BE2C (cell line): ENCODE measurements around the gene PDGFD.

Experiments
- DNase-seq: peaks from one replicate; pipeline ENCODE4 v3.0.0-alpha.2; 2020
- H3K27me3 ChIP-seq: fragments of 250-450 bp; sonication (Bioruptor Pico); 2 replicates; pipeline ENCODE4 v1.5.1; 2020; ENCODE audit warnings: mild to moderate bottlenecking
- H3K36me3 ChIP-seq: fragments of 250-450 bp; sonication (Bioruptor Pico); 2 replicates; pipeline ENCODE4 v1.5.1; 2020; ENCODE audit warnings: mild to moderate bottlenecking
- H3K4me1 ChIP-seq: fragments of 250-450 bp; sonication (Bioruptor Pico); 2 replicates; pipeline ENCODE4 v1.5.1; 2020
- H3K4me3 ChIP-seq: 2 replicates; pipeline ENCODE4 v1.5.1; 2011; ENCODE audit warnings: low read depth, low read length
- H3K9me3 ChIP-seq: fragments of 250-450 bp; sonication (Bioruptor Pico); 2 replicates; pipeline ENCODE4 v1.5.1; 2020
- TF ChIP-seq, protein P1 (sequence below): IDR thresholded peaks from 2 replicates; pipeline ENCODE4 v1.5.1; 2012; ENCODE audit warnings: mild to moderate bottlenecking, low read depth, low read length

The PDGFD gene

DNA sequence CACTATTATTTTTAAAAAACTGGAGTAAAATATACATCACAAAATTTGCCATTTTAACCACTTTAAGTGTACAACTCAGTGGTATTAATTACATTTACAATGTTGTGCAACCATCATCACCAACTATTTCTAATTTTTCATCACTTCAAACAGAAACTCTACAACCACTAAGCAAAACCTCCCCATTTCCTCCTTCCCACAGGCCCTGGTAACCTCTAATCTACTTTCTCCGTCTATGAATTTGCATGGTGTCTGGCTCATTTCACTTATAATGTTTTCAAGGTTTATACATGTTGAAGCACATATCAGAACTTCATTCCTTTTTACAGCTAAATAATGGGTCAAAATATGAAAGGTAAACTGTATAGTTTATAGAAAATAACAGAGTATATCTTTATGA lies 103.1 kb downstream of the PDGFD start:
- Histone ChIP-seq H3K36me3 (no peaks in the 10 kb centered on the region), H3K4me3 (no peak overlapping the region), H3K9me3 (no peaks in the 10 kb centered on the region), H3K27me3 (no peaks in the 10 kb centered on the region), H3K4me1 (peaks cover 13% of the 10 kb centered on the region)
- TF ChIP-seq, protein P1, sequence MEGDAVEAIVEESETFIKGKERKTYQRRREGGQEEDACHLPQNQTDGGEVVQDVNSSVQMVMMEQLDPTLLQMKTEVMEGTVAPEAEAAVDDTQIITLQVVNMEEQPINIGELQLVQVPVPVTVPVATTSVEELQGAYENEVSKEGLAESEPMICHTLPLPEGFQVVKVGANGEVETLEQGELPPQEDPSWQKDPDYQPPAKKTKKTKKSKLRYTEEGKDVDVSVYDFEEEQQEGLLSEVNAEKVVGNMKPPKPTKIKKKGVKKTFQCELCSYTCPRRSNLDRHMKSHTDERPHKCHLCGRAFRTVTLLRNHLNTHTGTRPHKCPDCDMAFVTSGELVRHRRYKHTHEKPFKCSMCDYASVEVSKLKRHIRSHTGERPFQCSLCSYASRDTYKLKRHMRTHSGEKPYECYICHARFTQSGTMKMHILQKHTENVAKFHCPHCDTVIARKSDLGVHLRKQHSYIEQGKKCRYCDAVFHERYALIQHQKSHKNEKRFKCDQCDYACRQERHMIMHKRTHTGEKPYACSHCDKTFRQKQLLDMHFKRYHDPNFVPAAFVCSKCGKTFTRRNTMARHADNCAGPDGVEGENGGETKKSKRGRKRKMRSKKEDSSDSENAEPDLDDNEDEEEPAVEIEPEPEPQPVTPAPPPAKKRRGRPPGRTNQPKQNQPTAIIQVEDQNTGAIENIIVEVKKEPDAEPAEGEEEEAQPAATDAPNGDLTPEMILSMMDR = no peak
- DNase-seq = no peak

- Histone ChIP-seq H3K4me3 (no peak overlapping the region), H3K9me3 (no peaks in the 10 kb centered on the region), H3K36me3 (no peaks in the 10 kb centered on the region), H3K4me1 (peaks cover 13% of the 10 kb centered on the region), H3K27me3 (no peaks in the 10 kb centered on the region)
- TF ChIP-seq, protein P1 = no peak
- DNase-seq = peak; percentile 26
Observed at GRCh38 chr11:104060004-104060794, 103.7 kb downstream of the PDGFD start.

- no peaks in the 10 kb centered on the region for H3K27me3 ChIP-seq
- no peaks in the 10 kb centered on the region for H3K36me3 ChIP-seq
- TF ChIP-seq, protein P1 = no peak
- DNase-seq = no peak
- no peak overlapping the region for H3K4me3 ChIP-seq
- H3K9me3 ChIP-seq = no peaks in the 10 kb centered on the region
- peaks cover 13% of the 10 kb centered on the region for H3K4me1 ChIP-seq
Observed at GRCh38 chr11:104058680-104059079, 105.3 kb downstream of the PDGFD start.

- no peak overlapping the region for H3K4me3 ChIP-seq
- H3K4me1 ChIP-seq = peaks cover 13% of the 10 kb centered on the region
- no peaks in the 10 kb centered on the region for H3K36me3 ChIP-seq
- DNase-seq = no peak
- TF ChIP-seq, protein P1 = no peak
- H3K27me3 ChIP-seq = no peaks in the 10 kb centered on the region
- H3K9me3 ChIP-seq = no peaks in the 10 kb centered on the region
Observed at GRCh38 chr11:104057908-104058307, 106.0 kb downstream of the PDGFD start.

DNA sequence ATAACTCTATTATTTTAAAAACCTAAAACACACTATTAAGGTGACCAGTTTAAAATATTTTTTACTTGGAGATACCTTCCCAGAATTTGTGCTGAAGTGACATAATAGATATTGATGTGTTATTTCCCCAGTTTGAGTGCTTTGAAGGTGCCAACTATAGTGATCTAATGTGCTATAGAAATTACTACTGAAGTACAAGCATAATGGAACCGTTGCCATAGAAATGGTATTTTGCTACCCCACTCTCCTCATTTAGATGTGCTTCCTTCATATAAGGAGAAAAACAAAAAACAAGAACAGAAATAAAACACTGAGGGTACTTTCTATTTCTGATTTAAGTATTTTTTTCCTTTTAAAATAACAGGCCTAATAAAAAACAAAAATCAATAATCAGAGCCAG lies 108.4 kb downstream of the PDGFD start:
- Histone ChIP-seq H3K4me3 (no peak overlapping the region), H3K36me3 (no peaks in the 10 kb centered on the region), H3K9me3 (no peaks in the 10 kb centered on the region), H3K4me1 (peaks cover 6% of the 10 kb centered on the region; the same call in 1 of the 2 replicates), H3K27me3 (no peaks in the 10 kb centered on the region)
- no peak for DNase-seq
- TF ChIP-seq, protein P1 = no peak

DNA sequence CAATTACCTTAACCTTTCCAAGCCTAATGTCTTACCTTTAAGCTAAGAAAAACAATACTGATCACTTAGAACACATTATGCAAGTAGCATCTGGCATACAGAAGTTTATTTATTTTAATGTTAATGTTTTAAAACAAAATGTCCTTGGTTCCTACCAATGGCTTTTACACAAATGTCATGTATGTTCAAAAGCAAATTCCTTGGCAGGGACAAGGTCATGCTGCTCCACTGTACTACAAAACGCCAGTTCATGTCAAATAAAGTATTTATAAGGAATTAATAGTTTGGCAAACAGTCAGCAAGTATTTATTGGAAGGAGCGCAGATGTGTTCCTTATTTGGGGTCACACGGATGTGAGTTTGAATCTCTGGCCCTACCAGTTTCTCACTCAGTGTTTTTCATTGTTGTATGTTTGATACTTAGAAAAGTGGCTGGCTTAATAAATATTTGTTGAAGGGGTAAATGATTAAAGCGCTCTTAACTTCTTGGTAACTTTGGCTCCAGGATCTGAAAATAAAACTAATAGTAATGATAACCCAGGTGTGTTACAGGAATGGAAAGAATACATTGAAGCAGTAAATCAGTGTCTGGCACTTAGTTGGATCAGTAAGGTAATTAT lies 108.9 kb downstream of the PDGFD start:
- H3K27me3 ChIP-seq = no peaks in the 10 kb centered on the region
- H3K4me1 ChIP-seq = peaks cover under 1% of the 10 kb centered on the region; the same call in 1 of the 2 replicates
- no peaks in the 10 kb centered on the region for H3K9me3 ChIP-seq
- H3K36me3 ChIP-seq = no peaks in the 10 kb centered on the region
- no peak for DNase-seq
- TF ChIP-seq, protein P1 = no peak
- H3K4me3 ChIP-seq = no peak overlapping the region
